ENCODE data around the gene GJB6.

GRCh38 chr13:20217168-20217567, 15.0 kb downstream of the GJB6 start:
- TF ChIP-seq, protein P1, sequence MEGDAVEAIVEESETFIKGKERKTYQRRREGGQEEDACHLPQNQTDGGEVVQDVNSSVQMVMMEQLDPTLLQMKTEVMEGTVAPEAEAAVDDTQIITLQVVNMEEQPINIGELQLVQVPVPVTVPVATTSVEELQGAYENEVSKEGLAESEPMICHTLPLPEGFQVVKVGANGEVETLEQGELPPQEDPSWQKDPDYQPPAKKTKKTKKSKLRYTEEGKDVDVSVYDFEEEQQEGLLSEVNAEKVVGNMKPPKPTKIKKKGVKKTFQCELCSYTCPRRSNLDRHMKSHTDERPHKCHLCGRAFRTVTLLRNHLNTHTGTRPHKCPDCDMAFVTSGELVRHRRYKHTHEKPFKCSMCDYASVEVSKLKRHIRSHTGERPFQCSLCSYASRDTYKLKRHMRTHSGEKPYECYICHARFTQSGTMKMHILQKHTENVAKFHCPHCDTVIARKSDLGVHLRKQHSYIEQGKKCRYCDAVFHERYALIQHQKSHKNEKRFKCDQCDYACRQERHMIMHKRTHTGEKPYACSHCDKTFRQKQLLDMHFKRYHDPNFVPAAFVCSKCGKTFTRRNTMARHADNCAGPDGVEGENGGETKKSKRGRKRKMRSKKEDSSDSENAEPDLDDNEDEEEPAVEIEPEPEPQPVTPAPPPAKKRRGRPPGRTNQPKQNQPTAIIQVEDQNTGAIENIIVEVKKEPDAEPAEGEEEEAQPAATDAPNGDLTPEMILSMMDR (IDR thresholded peaks at IDR 0.05): no peak
- no peak for TF ChIP-seq POLR2A (IDR thresholded peaks at IDR 0.05)
